HG03442 (cell line): ENCODE measurements around the gene KRTAP5-3.

Experiments
- ATAC-seq: cut with Tn5 transposase; IDR thresholded peaks from one replicate; pipeline ENCODE4 v1.9.1; 2021; ENCODE audit warnings: mild to moderate bottlenecking, moderate library complexity; ENCODE audit not compliant: unreplicated experiment

The KRTAP5-3 gene

GRCh38 chr11:1644601-1645356, 36.5 kb upstream of the KRTAP5-3 start:
- no peak for ATAC-seq

- no peak for ATAC-seq
Observed at GRCh38 chr11:1643146-1643690, 35.0 kb upstream of the KRTAP5-3 start.

GRCh38 chr11:1642288-1643145, 34.3 kb upstream of the KRTAP5-3 start:
- no peak for ATAC-seq

DNA sequence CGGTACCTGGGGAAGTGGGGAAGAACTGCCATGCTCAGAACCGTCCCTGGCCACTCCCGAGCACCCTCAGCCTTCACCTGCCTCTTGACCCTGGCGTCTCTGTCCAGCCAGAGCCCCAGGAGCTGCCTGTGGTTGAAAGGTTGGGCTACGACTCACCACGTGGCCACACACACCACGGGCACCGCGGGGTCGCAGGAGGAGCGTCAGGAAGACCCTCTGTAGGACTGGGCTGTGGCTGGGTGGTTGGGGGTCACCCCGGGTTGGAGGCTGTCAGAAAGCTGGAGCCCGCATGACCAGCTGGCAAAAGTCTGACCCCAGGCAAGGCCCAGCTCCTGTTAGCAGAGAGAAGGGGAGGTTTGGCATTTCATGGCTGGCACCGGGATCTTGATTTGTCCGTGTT, 32.8 kb upstream of the KRTAP5-3 start:
- no peak for ATAC-seq

GRCh38 chr11:1640076-1640946, 32.0 kb upstream of the KRTAP5-3 start:
- no peak for ATAC-seq

- ATAC-seq, result no peak
Observed at GRCh38 chr11:1639666-1640065, 31.4 kb upstream of the KRTAP5-3 start.

GRCh38 chr11:1639102-1639620, 30.9 kb upstream of the KRTAP5-3 start:
- ATAC-seq, result no peak

DNA sequence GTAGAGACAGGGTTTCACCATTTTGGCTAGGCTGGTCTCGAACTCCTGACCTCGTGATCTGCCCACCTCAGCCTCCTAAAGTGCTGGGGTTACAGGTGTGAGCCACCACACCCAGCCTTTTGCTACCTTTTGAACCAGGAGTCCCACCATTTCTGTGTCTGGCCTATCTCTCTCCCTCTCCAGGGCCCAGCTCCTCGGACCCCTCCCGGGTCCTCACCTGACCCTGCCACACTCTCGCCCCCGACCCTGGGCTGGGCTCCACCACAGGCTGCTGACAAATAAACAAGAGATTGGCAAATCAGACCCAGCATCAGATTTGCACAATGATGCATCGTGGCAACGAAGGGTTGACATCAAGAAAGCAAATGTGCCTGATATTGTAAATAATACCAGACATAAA, 30.1 kb upstream of the KRTAP5-3 start:
- ATAC-seq, result no peak

GRCh38 chr11:1637628-1638027, 29.4 kb upstream of the KRTAP5-3 start:
- ATAC-seq, result no peak

DNA sequence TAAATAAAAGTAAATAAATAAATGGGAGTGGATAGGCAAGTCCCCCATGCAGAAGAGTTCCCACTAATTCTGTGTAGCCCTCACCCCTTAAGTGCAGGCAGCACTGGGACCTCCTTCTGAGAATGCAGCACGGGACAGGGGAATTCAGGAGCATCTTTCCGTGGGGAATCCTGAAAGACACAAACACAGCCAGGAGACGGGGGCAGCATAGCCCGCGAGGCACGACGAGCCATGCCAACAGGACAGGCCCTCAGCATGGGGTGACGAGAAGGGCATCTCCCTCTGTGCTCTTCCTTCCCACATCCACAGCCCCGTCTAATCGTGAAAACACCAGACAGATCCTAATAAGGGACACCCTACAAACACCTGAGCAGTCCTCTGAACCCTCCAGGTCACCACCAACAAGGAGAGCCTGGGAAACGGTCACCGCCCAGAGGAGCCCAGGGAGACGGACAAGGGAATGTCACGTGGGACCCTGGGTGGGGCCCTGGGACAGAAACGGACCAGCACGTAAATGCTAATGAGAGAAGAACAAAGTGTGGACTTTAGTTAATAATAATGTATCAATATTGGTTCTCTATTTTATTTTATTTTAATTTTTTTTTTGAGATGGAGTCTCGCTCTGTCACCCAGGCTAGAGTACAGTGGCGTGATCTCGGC, 28.2 kb upstream of the KRTAP5-3 start:
- no peak for ATAC-seq

DNA sequence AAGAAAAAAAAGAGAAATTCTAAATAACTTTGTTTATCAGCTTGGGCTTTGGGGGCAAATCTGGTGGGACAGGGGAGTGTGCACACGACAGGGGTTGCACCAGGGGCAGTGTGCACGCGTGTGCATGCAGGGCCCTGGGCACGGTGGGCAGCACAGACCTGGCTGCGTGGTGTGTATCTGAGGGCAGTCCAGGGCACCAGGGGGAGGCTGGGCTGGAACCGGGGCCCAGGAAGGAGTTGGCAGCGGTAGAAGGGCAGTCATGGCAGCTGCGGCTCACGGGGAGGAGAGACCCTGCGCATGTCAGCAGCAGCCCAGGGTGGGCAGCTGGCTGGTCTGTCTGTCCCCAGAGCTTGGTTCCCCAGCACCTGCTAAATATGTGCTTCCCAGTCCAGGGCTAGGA, 25.6 kb upstream of the KRTAP5-3 start:
- ATAC-seq, result no peak

- no peak for ATAC-seq
Observed at GRCh38 chr11:1632053-1632714, 23.9 kb upstream of the KRTAP5-3 start.

GRCh38 chr11:1631066-1631568, 22.9 kb upstream of the KRTAP5-3 start:
- no peak for ATAC-seq

- ATAC-seq, result no peak
Observed at GRCh38 chr11:1630271-1630670, 22.0 kb upstream of the KRTAP5-3 start.

- no peak for ATAC-seq
Observed at GRCh38 chr11:1629326-1630185, 21.3 kb upstream of the KRTAP5-3 start, which contains the start of gene KRTAP5-5. Gene KRTAP5-5, plus strand, starts transcription at chr11:1629775. Its CDS starts 66 bp downstream, at chr11:1629841.

DNA sequence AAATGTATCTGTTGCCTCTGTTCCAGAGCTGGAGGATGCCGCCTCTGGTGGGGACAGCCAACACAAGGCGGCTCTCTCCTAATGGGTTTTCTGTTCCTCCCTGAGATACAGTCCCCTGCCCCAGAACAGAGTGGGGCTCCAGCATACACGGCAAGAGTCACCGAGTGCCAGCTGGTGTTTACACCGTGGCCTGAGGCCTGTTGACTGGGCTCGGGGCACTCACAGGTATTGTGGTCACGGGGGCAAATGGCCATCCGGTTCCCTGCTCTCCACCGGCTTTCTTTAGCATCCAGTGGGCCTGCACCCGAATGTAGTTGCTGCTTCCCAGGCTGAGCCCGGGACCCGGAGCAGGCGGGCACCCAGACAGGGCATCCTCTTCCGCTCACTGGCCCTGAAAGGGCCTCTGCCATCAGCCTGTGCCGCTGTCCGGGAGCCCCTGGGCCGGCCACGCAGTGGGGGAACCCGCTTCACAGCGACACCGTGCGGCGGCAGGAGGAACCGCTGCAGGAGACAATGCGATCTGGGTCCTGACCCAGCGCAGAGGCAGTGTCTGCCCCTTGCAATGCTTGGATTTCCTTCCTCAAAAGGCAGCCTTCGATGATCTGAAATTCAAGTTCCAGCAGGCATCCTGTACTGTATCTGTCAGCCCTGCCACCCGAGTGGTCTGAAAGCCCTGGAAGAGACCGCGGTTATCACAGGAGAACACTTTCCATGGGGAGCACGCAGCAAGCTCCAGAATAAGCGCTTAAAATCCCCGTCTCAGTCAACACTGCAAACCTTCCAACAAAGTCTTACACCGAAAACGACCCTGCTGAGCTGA, 20.5 kb upstream of the KRTAP5-3 start:
- no peak for ATAC-seq

DNA sequence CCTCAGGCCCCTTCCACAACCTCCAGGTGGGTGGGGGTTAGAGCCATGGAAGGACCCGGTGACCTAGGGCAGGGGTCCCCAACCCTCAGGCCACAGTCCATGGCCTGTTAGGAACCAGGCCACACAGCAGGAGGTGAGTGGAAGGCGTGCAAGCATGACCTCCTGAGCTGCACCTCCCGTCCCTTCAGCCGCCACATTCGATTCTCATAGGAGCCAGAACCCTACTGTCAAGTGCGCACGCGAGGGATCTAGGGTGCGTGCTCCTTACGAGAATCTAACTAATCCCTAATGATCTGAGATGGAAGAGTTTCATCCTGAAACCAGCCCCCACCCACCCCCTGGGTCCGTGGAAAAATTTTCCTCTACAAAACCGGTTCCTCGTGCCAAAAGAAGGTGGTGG, 17.3 kb upstream of the KRTAP5-3 start:
- no peak for ATAC-seq

DNA sequence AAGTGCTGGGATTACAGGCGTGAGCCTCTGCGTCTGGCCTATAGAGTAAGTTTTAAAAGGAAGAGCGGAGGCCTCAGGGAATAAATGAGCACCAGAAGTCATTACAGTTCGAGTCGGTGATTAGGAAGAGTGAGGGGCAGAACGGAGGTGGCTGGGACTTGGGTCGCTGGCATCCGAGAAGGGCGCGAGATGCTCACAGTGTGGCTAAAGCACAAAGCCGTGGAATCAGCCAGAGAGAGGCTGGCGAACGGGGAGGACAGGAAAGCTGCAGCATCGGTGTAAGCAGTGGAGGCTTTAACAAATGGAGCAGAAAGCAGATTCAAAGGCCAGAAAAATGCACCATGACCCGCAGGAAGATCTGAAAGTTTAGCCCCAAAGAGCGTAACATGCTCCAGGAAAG, 16.4 kb upstream of the KRTAP5-3 start:
- ATAC-seq, result no peak
